Measurements from ENCODE around the gene PHOSPHO1.

- TF ChIP-seq TAF1 (IDR thresholded peaks at IDR 0.05; ENCODE audit: borderline replicate concordance, low read depth, low read length) (no peak), POLR2A (IDR thresholded peaks at IDR 0.05; ENCODE audit: low read depth, low read length) (peak; percentile 8; the same call in 1 of the 2 replicates), POLR2AphosphoS5 (IDR thresholded peaks at IDR 0.05; ENCODE audit: low read depth, low read length) (peak; percentile 49)
Measured at GRCh38 chr17:49193513-49194296, 36.9 kb downstream of the PHOSPHO1 start.
